CD4-positive, alpha-beta T cell treated with Interleukin-2 at 100 ng/mL for 4 hours (primary cell): ENCODE measurements around the gene TBCCD1.
"Not testable (repeated sequence)": the region's sequence is repeated elsewhere in the genome, so short reads cannot be mapped to it uniquely, and the experiment has no call there.

Experiments used
- DNase-seq: peaks from one replicate; pipeline ENCODE4 v3.0.0-alpha.2; 2020; ENCODE audit warnings: low spot score

The TBCCD1 gene

GRCh38 chr3:186594591-186595113, 27.5 kb upstream of the TBCCD1 start:
- no peak for DNase-seq

- no peak for DNase-seq
Observed at GRCh38 chr3:186593862-186594261, 26.7 kb upstream of the TBCCD1 start.

- no peak for DNase-seq
Observed at GRCh38 chr3:186592682-186593081, 25.5 kb upstream of the TBCCD1 start.

- DNase-seq: no peak
Observed at GRCh38 chr3:186590580-186591295, 23.6 kb upstream of the TBCCD1 start.

- peak; percentile 52 for DNase-seq
Observed at GRCh38 chr3:186589856-186590579, 22.9 kb upstream of the TBCCD1 start.

- DNase-seq: no peak
Observed at GRCh38 chr3:186589121-186589520, 22.0 kb upstream of the TBCCD1 start.

- DNase-seq: no peak
Observed at GRCh38 chr3:186588632-186589031, 21.5 kb upstream of the TBCCD1 start.

GRCh38 chr3:186587183-186587582, 20.0 kb upstream of the TBCCD1 start:
- DNase-seq: no peak

- DNase-seq: not testable (repeated sequence)
Observed at GRCh38 chr3:186586245-186586644, 19.1 kb upstream of the TBCCD1 start.

- DNase-seq: no peak
Observed at GRCh38 chr3:186583831-186584230, 16.7 kb upstream of the TBCCD1 start.

- no peak for DNase-seq
Observed at GRCh38 chr3:186582541-186582940, 15.4 kb upstream of the TBCCD1 start.

GRCh38 chr3:186580785-186581184, 13.6 kb upstream of the TBCCD1 start:
- no peak for DNase-seq

- DNase-seq: no peak
Observed at GRCh38 chr3:186577521-186577920, 10.4 kb upstream of the TBCCD1 start.

- no peak for DNase-seq
Observed at GRCh38 chr3:186571644-186572013, 4.5 kb upstream of the TBCCD1 start.

GRCh38 chr3:186570941-186571643, 4.0 kb upstream of the TBCCD1 start:
- no peak for DNase-seq

GRCh38 chr3:186570096-186570940, 3.2 kb upstream of the TBCCD1 start, which contains the start of gene DNAJB11:
DNAJB11 (plus strand) TSS chr3:186570720; CDS start chr3:186570898, 178 bp downstream.
- DNase-seq: peak; percentile 99

- no peak for DNase-seq
Observed at GRCh38 chr3:186569779-186570095, 2.6 kb upstream of the TBCCD1 start.

GRCh38 chr3:186569361-186569760, 2.2 kb upstream of the TBCCD1 start:
- DNase-seq: not testable (repeated sequence)

- no peak for DNase-seq
Observed at GRCh38 chr3:186566772-186567071, 417 bp downstream of the TBCCD1 start.

- DNase-seq: no peak
Observed at GRCh38 chr3:186564586-186564985, 2.6 kb downstream of the TBCCD1 start.

GRCh38 chr3:186552408-186553031, 14.6 kb downstream of the TBCCD1 start:
- no peak for DNase-seq

- DNase-seq: no peak
Observed at GRCh38 chr3:186551387-186551786, 15.8 kb downstream of the TBCCD1 start.
